Middle frontal gyrus (tissue), 1 donor: Measurements from ENCODE around the gene ARHGAP27.

ENCODE experiments used
- DNase-seq: peaks from one replicate; pipeline ENCODE4 v3.0.0-alpha.2; 2015; ENCODE audit warnings: low spot score; ENCODE audit errors: extremely low spot score

The ARHGAP27 gene

GRCh38 chr17:45430738-45431530 is 1.7 kb downstream of the ARHGAP27 start:
- no peak for DNase-seq

GRCh38 chr17:45430006-45430737 is 2.5 kb downstream of the ARHGAP27 start:
- no peak for DNase-seq

GRCh38 chr17:45429339-45430005 is 3.2 kb downstream of the ARHGAP27 start:
- DNase-seq: no peak

GRCh38 chr17:45428931-45429338 is 3.7 kb downstream of the ARHGAP27 start:
- DNase-seq: no peak

- DNase-seq: peak; percentile 69
Observed at GRCh38 chr17:45428050-45428617, 4.5 kb downstream of the ARHGAP27 start.

GRCh38 chr17:45427181-45427835 is 5.4 kb downstream of the ARHGAP27 start:
- DNase-seq: no peak

GRCh38 chr17:45426561-45426960 is 6.1 kb downstream of the ARHGAP27 start:
- DNase-seq: no peak

GRCh38 chr17:45425984-45426413 is 6.7 kb downstream of the ARHGAP27 start:
- no peak for DNase-seq

GRCh38 chr17:45425125-45425983 is 7.3 kb downstream of the ARHGAP27 start:
- DNase-seq: no peak

GRCh38 chr17:45424769-45425124 is 7.9 kb downstream of the ARHGAP27 start:
- no peak for DNase-seq

- DNase-seq: no peak
Observed at GRCh38 chr17:45423975-45424335, 8.7 kb downstream of the ARHGAP27 start.

GRCh38 chr17:45423304-45423974 is 9.2 kb downstream of the ARHGAP27 start:
- no peak for DNase-seq

GRCh38 chr17:45414990-45415881 is 17.4 kb downstream of the ARHGAP27 start:
- DNase-seq: no peak

GRCh38 chr17:45413498-45413923 is 19.2 kb downstream of the ARHGAP27 start:
- no peak for DNase-seq

- no peak for DNase-seq
Observed at GRCh38 chr17:45411348-45412105, 21.1 kb downstream of the ARHGAP27 start.

- no peak for DNase-seq
Observed at GRCh38 chr17:45410144-45411091, 22.3 kb downstream of the ARHGAP27 start.

- no peak for DNase-seq
Observed at GRCh38 chr17:45409659-45410076, 23.0 kb downstream of the ARHGAP27 start.
